HepG2 (cell line): ENCODE measurements around the gene ADM5. TPM values are rescaled to one million over a fixed set of nuclear protein-coding genes. Genes with fewer than 3 reads are reported as not detected.
A peak's percentile ranks its signal among the peaks of the same experiment; 100 is the strongest.

Source experiments
- AGO1 ChIP-seq: fragments of 200-400 bp; formaldehyde crosslinking; IDR thresholded peaks from 2 replicates; pipeline ENCODE4 v1.6.1; 2017; ENCODE audit warnings: mild to moderate bottlenecking, low read depth, low read length, moderate library complexity; ENCODE audit not compliant: poor library complexity, severe bottlenecking
- DMTF1 ChIP-seq: sonication (generic); formaldehyde crosslinking; IDR thresholded peaks from 2 replicates; pipeline ENCODE4 v1.4.0; 2020; ENCODE audit warnings: mild to moderate bottlenecking, missing genetic modification reagents
- KMT2A ChIP-seq: sonication (generic); formaldehyde crosslinking; IDR thresholded peaks from 2 replicates; pipeline ENCODE4 v1.4.0; 2020; ENCODE audit warnings: missing genetic modification reagents
- LBX2 ChIP-seq: sonication (generic); formaldehyde crosslinking; IDR thresholded peaks from 2 replicates; pipeline ENCODE4 v1.5.0; 2020; ENCODE audit warnings: missing genetic modification reagents, mild to moderate bottlenecking, borderline replicate concordance
- PRDM15 ChIP-seq: sonication (generic); formaldehyde crosslinking; IDR thresholded peaks from 2 replicates; pipeline ENCODE4 v1.4.0; 2020; ENCODE audit warnings: missing genetic modification reagents
- RBFOX2 ChIP-seq: fragments of 200-400 bp; formaldehyde crosslinking; IDR thresholded peaks from 2 replicates; pipeline ENCODE4 v1.6.1; 2017; ENCODE audit warnings: low read depth, mild to moderate bottlenecking, low read length
- TEF ChIP-seq: sonication (generic); formaldehyde crosslinking; IDR thresholded peaks from 2 replicates; pipeline ENCODE4 v1.5.0; 2020; ENCODE audit warnings: missing genetic modification reagents
- TFDP1 ChIP-seq: IDR thresholded peaks from 2 replicates; pipeline ENCODE4 v1.6.1; 2016; ENCODE audit warnings: missing compliant biosample characterization, missing genetic modification reagents, borderline replicate concordance
- YY1 ChIP-seq: IDR thresholded peaks from 2 replicates; pipeline ENCODE4 v1.6.1; 2011; ENCODE audit warnings: low read length, low read depth, moderate library complexity, mild to moderate bottlenecking; ENCODE audit not compliant: insufficient read depth, insufficient replicate concordance
- ZBTB4 ChIP-seq: sonication (generic); formaldehyde crosslinking; IDR thresholded peaks from 2 replicates; pipeline ENCODE4 v1.4.0; 2020; ENCODE audit warnings: missing genetic modification reagents, mild to moderate bottlenecking, borderline replicate concordance
- ZFP41 ChIP-seq: sonication (generic); formaldehyde crosslinking; IDR thresholded peaks from 2 replicates; pipeline ENCODE4 v1.4.0; 2020; ENCODE audit warnings: mild to moderate bottlenecking, missing genetic modification reagents, borderline replicate concordance
- ZNF639 ChIP-seq: conservative IDR thresholded peaks from 2 replicates; pipeline ENCODE4 v1.6.1; 2018; ENCODE audit warnings: missing genetic modification reagents
- ZNF792 ChIP-seq: IDR thresholded peaks from 2 replicates; pipeline ENCODE4 v1.6.1; 2016
- polyA plus RNA-seq, 8 experiments: library from polyadenylated mRNA; depleted of rRNA in 3 of 8; stranded (reverse) in 7 of 8; unstranded in 1 of 8; fragments of >200 nt; fragmentation: Illumina TruSeq in 4 of 8; extraction: Trizol in 4 of 8; gene quantifications; 2 replicates each; pipeline versions ENCODE4 v1.2.1 to v1.2.3, GENCODE V29; 2011 to 2016; ENCODE audit warnings: low read depth in 4 of 8, missing spikeins in 1 of 8, mixed read lengths in 1 of 8; ENCODE audit not compliant: insufficient read depth in 1 of 8
- total RNA-seq, 5 experiments: library from RNA; depleted of rRNA; stranded (reverse); fragments of >200 nt; fragmentation: Illumina TruSeq; extraction: Trizol; gene quantifications; 2 replicates each; pipeline ENCODE4 v1.2.3, GENCODE V29; 2016; ENCODE audit warnings: low read depth in 1 of 5

Gene ADM5
- total and polyA plus RNA-seq, 2 of the 13 experiments (the other 11 are each of a cell fraction or from before 2014, with no cell fraction given) = 2.7 to 4.1 TPM

GRCh38 chr19:49664171-49665035 lies 25.0 kb upstream of the ADM5 start (continued):
- peak; percentile 53; the same call in 1 of the 2 replicates for TF ChIP-seq ZNF639
- TF ChIP-seq LBX2 (CRISPR knock-in tag) = peak; percentile 36; the same call in 1 of the 2 replicates
- no peak for TF ChIP-seq TEF
- peak; percentile 81 for TF ChIP-seq RBFOX2
- no peak; the same call in 1 of the 2 replicates for TF ChIP-seq ZNF792 (CRISPR knock-in tag)
- TF ChIP-seq PRDM15 (CRISPR knock-in tag) = peak; percentile 73; the same call in 1 of the 2 replicates
- TF ChIP-seq AGO1 = peak; percentile 92
- TF ChIP-seq ZFP41 (CRISPR knock-in tag) = no peak
- TF ChIP-seq YY1 = no peak
- no peak for TF ChIP-seq KMT2A (CRISPR knock-in tag)
- peak; percentile 63; the same call in 1 of the 2 replicates for TF ChIP-seq TFDP1 (CRISPR knock-in tag)
- no peak for TF ChIP-seq DMTF1
- peak; percentile 60; the same call in 1 of the 2 replicates for TF ChIP-seq ZBTB4 (CRISPR knock-in tag)
